Measurements from ENCODE around the gene COA8. TPM values are rescaled to one million over a fixed set of nuclear protein-coding genes. Genes with fewer than 3 reads are reported as not detected.

COA8 gene, protein sequence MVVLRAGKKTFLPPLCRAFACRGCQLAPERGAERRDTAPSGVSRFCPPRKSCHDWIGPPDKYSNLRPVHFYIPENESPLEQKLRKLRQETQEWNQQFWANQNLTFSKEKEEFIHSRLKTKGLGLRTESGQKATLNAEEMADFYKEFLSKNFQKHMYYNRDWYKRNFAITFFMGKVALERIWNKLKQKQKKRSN
- total RNA-seq = 10 to 100 TPM; 25.9 to 50.4 (median 33.6) TPM

DNA sequence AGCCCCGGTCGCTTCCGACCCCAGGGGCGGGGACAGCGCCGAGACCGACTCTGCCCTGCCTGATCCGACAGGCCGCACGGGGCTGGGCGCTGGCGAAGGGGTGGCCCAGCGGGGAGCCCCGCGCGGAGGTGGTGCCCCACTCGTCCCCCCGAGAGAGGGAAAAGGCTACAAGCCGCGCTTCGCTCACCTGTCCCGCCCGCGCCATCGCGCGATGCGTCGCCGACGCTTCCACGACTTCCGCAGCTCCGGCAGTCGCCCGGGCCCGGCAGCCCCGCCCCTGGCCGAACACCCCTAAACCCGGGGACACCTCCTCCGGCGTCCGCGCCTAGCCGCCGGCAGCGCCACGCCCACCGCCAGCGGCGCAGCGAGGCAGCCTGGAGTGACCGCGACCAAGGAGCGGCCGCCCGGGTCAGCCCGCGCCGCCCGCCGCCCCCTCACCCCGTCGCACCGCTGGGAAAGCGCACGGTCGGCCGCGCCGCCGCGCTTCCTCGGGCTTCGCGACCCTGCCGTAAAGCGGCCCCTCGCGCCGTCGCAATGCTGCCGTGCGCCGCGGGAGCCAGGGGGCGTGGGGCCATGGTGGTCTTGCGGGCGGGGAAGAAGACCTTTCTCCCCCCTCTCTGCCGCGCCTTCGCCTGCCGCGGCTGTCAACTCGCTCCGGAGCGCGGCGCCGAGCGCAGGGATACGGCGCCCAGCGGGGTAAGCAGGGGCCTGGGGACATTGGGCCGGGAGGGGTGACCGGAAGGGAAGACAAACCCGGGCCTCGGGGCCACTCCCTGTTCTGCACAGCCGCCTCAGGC, at the start of gene COA8, which contains the start of gene BAG5:
TSS of gene COA8 (plus strand) at position 532 of the 797 bp plus-strand sequence. CDS start at position 574, 42 bp downstream.
TSS of gene BAG5 (minus strand) at position 229 of the 797 bp plus-strand sequence. CDS start 1,493 bp downstream, outside the sequence.
- intact Hi-C loops (cut with DNase I) = loop anchor here (10.0 kb wide), 1 partner anchor 152 kb away; the partner anchor contains the start of genes XRCC3 and ZFYVE21
- 0% methylated on average over 5 to 17 of the region's 109 CpGs for WGBS, 2 donors
- Histone ChIP-seq H3K27ac (peak within 1 kb of the TSS; percentile 82 to 93 (median 88)), H3K27me3 (no peaks in the 10 kb centered on the region), H3K36me3 (peaks cover 9 to 11% of the 10 kb centered on the region in 2 donors), H3K9me3 (no peaks in the 10 kb centered on the region), H3K4me3 (replicated peaks in 1 of 3) (peak within 1 kb of the TSS; percentile 90 to 98 (median 98)), H3K4me1 (peaks cover 35 to 69% of the 10 kb centered on the region in 2 donors)
- peak; percentile 71 to 74 for TF ChIP-seq POLR2A (IDR thresholded peaks at IDR 0.05)
- TF ChIP-seq, protein P1, sequence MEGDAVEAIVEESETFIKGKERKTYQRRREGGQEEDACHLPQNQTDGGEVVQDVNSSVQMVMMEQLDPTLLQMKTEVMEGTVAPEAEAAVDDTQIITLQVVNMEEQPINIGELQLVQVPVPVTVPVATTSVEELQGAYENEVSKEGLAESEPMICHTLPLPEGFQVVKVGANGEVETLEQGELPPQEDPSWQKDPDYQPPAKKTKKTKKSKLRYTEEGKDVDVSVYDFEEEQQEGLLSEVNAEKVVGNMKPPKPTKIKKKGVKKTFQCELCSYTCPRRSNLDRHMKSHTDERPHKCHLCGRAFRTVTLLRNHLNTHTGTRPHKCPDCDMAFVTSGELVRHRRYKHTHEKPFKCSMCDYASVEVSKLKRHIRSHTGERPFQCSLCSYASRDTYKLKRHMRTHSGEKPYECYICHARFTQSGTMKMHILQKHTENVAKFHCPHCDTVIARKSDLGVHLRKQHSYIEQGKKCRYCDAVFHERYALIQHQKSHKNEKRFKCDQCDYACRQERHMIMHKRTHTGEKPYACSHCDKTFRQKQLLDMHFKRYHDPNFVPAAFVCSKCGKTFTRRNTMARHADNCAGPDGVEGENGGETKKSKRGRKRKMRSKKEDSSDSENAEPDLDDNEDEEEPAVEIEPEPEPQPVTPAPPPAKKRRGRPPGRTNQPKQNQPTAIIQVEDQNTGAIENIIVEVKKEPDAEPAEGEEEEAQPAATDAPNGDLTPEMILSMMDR (IDR thresholded peaks at IDR 0.05) = peak in 2 of 6 experiments; percentile 9 to 22
- peak; percentile 87 to 89 for DNase-seq

DNA sequence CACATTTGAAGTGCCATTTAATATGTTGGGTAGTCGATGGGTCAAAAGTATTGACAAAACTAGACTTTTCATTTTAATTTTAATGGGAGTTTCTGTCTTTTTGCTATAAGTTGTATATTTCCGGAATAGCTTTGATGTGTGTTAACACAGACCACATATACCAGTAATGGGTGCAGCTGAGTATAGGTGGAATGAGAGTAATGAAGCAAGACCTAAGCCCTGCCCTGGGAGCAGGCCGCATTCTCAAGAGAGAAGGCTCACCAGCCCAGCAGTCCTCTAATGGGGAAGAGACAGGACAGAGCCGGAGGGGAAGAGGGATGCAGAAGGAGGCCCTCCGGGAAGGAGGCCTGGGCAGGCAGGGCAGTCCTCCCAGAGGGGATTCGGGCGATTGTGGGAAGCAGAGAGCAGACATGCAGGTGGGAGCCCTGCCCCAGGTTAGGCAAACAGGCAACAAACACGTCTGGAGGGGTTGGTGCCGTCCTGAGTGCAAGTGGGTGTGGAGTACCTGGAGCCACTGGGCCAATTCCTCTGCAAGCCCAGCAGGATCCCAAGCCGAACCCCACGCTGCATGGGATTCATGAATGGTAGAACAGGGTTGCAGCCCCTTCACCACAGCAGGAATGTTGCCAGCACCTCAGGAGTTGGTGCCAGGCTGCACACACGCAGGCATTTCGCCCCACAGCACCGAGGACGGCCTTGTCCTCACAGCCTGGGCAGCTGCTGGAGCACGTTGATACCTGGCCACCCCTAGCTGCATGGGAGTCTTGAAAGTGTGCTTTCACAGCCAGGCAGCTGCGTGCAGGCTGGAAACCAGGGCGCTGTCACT, 48.0 kb upstream of the COA8 start:
- Histone ChIP-seq H3K9me3 (no peaks in the 10 kb centered on the region), H3K27me3 (no peaks in the 10 kb centered on the region), H3K4me3 (replicated peaks in 1 of 3) (no peak overlapping the region), H3K27ac (peak overlapping the region; percentile 70 to 98 (median 94)), H3K4me1 (peaks cover 81 to 90% of the 10 kb centered on the region in 2 donors), H3K36me3 (peaks cover 0 to 1% of the 10 kb centered on the region in 2 donors)
- WGBS, 2 donors = 42 to 49% methylated on average over 18 of the region's 18 CpGs
- no peak for TF ChIP-seq POLR2A (IDR thresholded peaks at IDR 0.05)
- TF ChIP-seq, protein P1 (IDR thresholded peaks at IDR 0.05) = peak in 1 of 6 experiments; percentile 7
- peak; percentile 87 to 91 for DNase-seq
- intact Hi-C loops (cut with DNase I) = no loop called here

DNA sequence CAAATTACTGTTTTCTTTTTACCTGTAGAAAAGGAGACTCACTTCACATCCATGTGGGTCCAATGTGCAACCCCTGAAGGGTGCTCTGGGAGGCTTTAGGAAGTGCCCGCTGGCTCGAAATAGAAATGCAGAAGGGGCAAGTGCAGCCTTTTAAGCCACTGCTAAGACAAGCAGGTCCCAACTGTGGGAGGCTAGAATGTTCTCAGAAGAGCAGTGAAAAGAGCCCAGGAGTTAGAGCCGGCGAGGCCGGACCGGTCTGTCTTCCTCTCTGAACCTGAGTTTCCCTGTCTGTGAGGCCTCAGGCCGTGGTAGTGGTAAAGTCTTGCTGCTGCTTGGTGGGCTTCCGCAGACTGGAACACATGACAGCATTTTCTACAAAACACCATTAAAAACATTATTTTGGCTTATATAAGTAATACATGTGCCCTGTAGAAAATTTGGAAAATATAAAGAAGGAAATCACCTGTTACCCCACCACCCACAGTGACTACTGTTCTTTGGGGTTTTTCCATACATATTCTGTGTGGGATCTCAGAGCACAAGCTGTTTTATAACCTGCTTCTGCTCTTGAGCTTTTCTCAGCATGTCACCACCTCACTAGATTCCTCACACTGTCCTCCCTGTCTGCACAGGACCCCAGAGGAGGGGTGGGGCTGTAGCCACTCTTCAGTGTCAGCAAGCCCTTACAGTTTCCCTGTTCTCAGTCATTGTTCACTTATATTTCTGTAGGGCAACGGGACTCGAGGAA, 46.2 kb upstream of the COA8 start:
- TF ChIP-seq POLR2A (IDR thresholded peaks at IDR 0.05) = no peak
- TF ChIP-seq, protein P1 (IDR thresholded peaks at IDR 0.05) = no peak
- Histone ChIP-seq H3K27me3 (no peaks in the 10 kb centered on the region), H3K4me3 (replicated peaks in 1 of 3) (no peak overlapping the region), H3K4me1 (peaks cover 79 to 85% of the 10 kb centered on the region in 2 donors), H3K27ac (peak overlapping the region; percentile 70 to 98 (median 94)), H3K36me3 (no peaks in the 10 kb centered on the region), H3K9me3 (no peaks in the 10 kb centered on the region)
- intact Hi-C loops (cut with DNase I) = no loop called here
- WGBS, 2 donors = 48 to 67% methylated on average over 10 of the region's 10 CpGs
- peak; percentile 45 to 50 for DNase-seq

DNA sequence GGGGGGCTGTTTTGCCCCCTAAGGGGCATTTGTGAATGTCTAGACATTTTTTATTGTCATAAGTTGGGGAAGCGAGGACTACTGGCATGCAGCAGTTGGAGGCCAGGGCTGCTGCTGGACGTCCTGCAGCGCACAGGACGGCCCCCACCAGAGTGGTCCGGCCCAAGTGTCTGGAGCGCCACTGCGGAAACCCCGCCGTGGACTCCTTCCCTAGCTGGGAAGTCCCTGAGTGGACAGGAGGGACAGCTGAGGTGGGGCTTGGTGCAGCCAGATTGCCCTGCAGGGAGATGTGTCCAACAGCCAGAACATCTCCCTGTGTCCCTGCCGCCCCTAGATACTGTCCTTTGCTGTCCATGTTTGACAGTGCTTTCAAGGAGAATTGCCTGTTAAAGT, 45.6 kb upstream of the COA8 start:
- Histone ChIP-seq H3K4me3 (replicated peaks in 1 of 3) (no peak overlapping the region), H3K36me3 (no peaks in the 10 kb centered on the region), H3K27me3 (no peaks in the 10 kb centered on the region), H3K9me3 (no peaks in the 10 kb centered on the region), H3K4me1 (peaks cover 79 to 84% of the 10 kb centered on the region in 2 donors), H3K27ac (peak overlapping the region; percentile 70 to 98 (median 94))
- no peak for DNase-seq
- 70 to 71% methylated on average over 1 to 9 of the region's 10 CpGs for WGBS, 2 donors
- intact Hi-C loops (cut with DNase I) = no loop called here
- TF ChIP-seq POLR2A (IDR thresholded peaks at IDR 0.05) = no peak
- TF ChIP-seq, protein P1 (IDR thresholded peaks at IDR 0.05) = no peak
